ENCODE results near the gene TAF11. TPM values are rescaled to one million over a fixed set of nuclear protein-coding genes. Genes with fewer than 3 reads are reported as not detected.
A peak's percentile ranks its signal among the peaks of the same experiment; 100 is the strongest.

TAF11 gene
- total and polyA plus RNA-seq, 2 of the 8 experiments (the other 6 are each of a cell fraction or from before 2014, with no cell fraction given): 38.2 to 48.6 TPM

GRCh38 chr6:34908194-34908593 is 20.4 kb upstream of the TAF11 start:
- no peak overlapping the region for H3K56ac ChIP-seq (replicated peaks; ENCODE audit: insufficient read length, low read depth, low read length)
- no peak overlapping the region for H3K4ac ChIP-seq (replicated peaks; ENCODE audit: insufficient read length, low read depth, low read length)
- POLR2A ChIA-PET (ENCODE audit: partially characterized antibody): interaction anchor here (1.3 kb wide), 1 partner anchor 13 kb away, joined by 5 read pairs; no protein-coding TSS in a partner anchor
- H2BK5ac ChIP-seq (ENCODE audit: low read depth, low read length): no peak overlapping the region
- H4K20me1 ChIP-seq (replicated peaks in 1 of 2; ENCODE audit: control insufficient read depth in 1 of 2, insufficient read depth in 2 of 2, low read length in 2 of 2): peaks cover 7% of the 10 kb centered on the region in 2 experiments
- no peak overlapping the region for H3K4me3 ChIP-seq (ENCODE audit: extremely low read depth in 1 of 4, insufficient read depth in 2 of 4, low read depth in 3 of 4, low read length in 4 of 4)
- DNase-seq (ENCODE audit: low read depth in 1 of 2, low spot score in 2 of 2): no peak
- H3K79me2 ChIP-seq (ENCODE audit: control insufficient read depth in 1 of 2, insufficient read depth in 2 of 2, low read length in 2 of 2): peaks cover 0 to 80% of the 10 kb centered on the region in 2 experiments; a peak in 3 of 4 replicates
- H3K18ac ChIP-seq (ENCODE audit: extremely low read depth, low read length): no peak overlapping the region
- no peak overlapping the region for H2BK12ac ChIP-seq (ENCODE audit: low read depth, low read length)
- no peak overlapping the region for H4K5ac ChIP-seq (ENCODE audit: insufficient read length, low read depth, low read length)
- no peak overlapping the region for H4K91ac ChIP-seq (replicated peaks; ENCODE audit: insufficient read length, low read length)
- no peak overlapping the region for H2BK20ac ChIP-seq (ENCODE audit: low read length)
- no peak overlapping the region for H2AK5ac ChIP-seq (ENCODE audit: low read depth, low read length)
- H3K23me2 ChIP-seq (ENCODE audit: low read depth, low read length): no peaks in the 10 kb centered on the region
- TF ChIP-seq SIRT6 (IDR thresholded peaks at IDR 0.05; ENCODE audit: low read length) (no peak), RBBP5 (IDR thresholded peaks at IDR 0.05; ENCODE audit: borderline replicate concordance, low read depth, low read length) (no peak), EP300 (IDR thresholded peaks at IDR 0.05; ENCODE audit: borderline replicate concordance in 1 of 2, low read depth in 2 of 2, low read length in 2 of 2) (no peak), RAD21 (IDR thresholded peaks at IDR 0.05 in 1 of 2, conservative IDR thresholded peaks at IDR 0.05 in 1 of 2; ENCODE audit: low read depth in 2 of 2, low read length in 2 of 2) (peak in 1 of 2 experiments; percentile 15; a peak in 1 of 4 replicates), CTCF (IDR thresholded peaks at IDR 0.05; ENCODE audit: control extremely low read depth in 1 of 3, insufficient read depth in 1 of 3, low read depth in 1 of 3, low read length in 3 of 3) (peak in 2 of 3 experiments; percentile 17 to 40; a peak in 2 of 4 replicates), SUZ12 (IDR thresholded peaks at IDR 0.05; ENCODE audit: low read length) (no peak)
- H3K9me3 ChIP-seq (ENCODE audit: insufficient read depth in 2 of 2, low read depth in 1 of 2, low read length in 1 of 2): peaks cover 0 to 2% of the 10 kb centered on the region in 2 experiments; a peak in 1 of 4 replicates
- H2BK15ac ChIP-seq (ENCODE audit: low read length): no peak overlapping the region
- no peak for FAIRE-seq
- H4K8ac ChIP-seq (ENCODE audit: extremely low read depth, insufficient read depth, low read length): no peak overlapping the region
- H3K4me2 ChIP-seq (ENCODE audit: insufficient read depth in 1 of 2, low read depth in 2 of 2, low read length in 2 of 2): no peak overlapping the region
- no peak overlapping the region for H3K9ac ChIP-seq (replicated peaks in 1 of 4; ENCODE audit: extremely low read depth in 1 of 4, low read depth in 3 of 4, low read length in 3 of 4)
- no peak overlapping the region for H2AFZ ChIP-seq (ENCODE audit: low read length)
- no peak overlapping the region for H3K27ac ChIP-seq (ENCODE audit: low read depth, low read length)
- H3K36me3 ChIP-seq (ENCODE audit: control insufficient read depth in 2 of 4, insufficient read depth in 4 of 4, low read length in 3 of 4): no peaks in the 10 kb centered on the region
- H3K27me3 ChIP-seq (replicated peaks in 1 of 4; ENCODE audit: control insufficient read depth in 3 of 4, extremely low read depth in 1 of 4, insufficient read depth in 3 of 4, low read length in 3 of 4): no peaks in the 10 kb centered on the region
- no peak overlapping the region for H3K23ac ChIP-seq (ENCODE audit: insufficient read length)
- no peak overlapping the region for H2BK120ac ChIP-seq (replicated peaks; ENCODE audit: low read depth, low read length)
- H3K79me1 ChIP-seq (ENCODE audit: low read depth, low read length): peaks cover 3% of the 10 kb centered on the region
- no peak overlapping the region for H3K14ac ChIP-seq (ENCODE audit: insufficient read length)
- 91% methylated on average over 3 of the region's 3 CpGs; no CpG with 5 or more reads in 1 of the 2 experiments for WGBS, 2 experiments (ENCODE audit: extremely low coverage in 1 of 2, insufficient coverage in 1 of 2, insufficient read length in 1 of 2, insufficient replicate concordance in 2 of 2, low coverage in 1 of 2, low lambda C conversion rate in 2 of 2, missing lambda C conversion rate in 1 of 2)
- CTCF ChIA-PET (ENCODE audit: partially characterized antibody): interaction anchor here (0.7 to 1.6 kb wide), 8 partner anchors 9 to 585 kb away, joined by 3 to 5 read pairs (median 3); no protein-coding TSS in a partner anchor
- no peaks in the 10 kb centered on the region for H3K4me1 ChIP-seq (replicated peaks in 1 of 4; ENCODE audit: control insufficient read depth in 3 of 4, insufficient read depth in 4 of 4, low read length in 3 of 4)
